SU-DHL-6 (cell line): Measurements from ENCODE around the gene CROT.

ENCODE experiments used
- H2AFZ ChIP-seq: fragments of 200-600 bp; sonication (generic); 2 replicates; pipeline ENCODE4 v1.6.1; 2014; ENCODE audit warnings: low read depth, mild to moderate bottlenecking, moderate library complexity, mixed read lengths, antibody characterized with exemption, low read length; ENCODE audit not compliant: severe bottlenecking
- H3F3A ChIP-seq: fragments of 200-600 bp; shearing (Covaris generic); 2 replicates; pipeline ENCODE4 v1.6.0; 2016; ENCODE audit warnings: antibody characterized with exemption, mild to moderate bottlenecking; ENCODE audit not compliant: insufficient read depth
- H3K27ac ChIP-seq: fragments of 200-600 bp; sonication (generic); 2 replicates; pipeline ENCODE4 v1.5.1; 2016; ENCODE audit warnings: low read depth, mild to moderate bottlenecking, low read length, moderate library complexity, mixed read lengths
- H3K27me3 ChIP-seq: fragments of 200-600 bp; sonication (generic), shearing (Covaris generic); 2 replicates; pipeline ENCODE4 v1.6.0; 2014; ENCODE audit warnings: mild to moderate bottlenecking, low read length
- H3K36me3 ChIP-seq: fragments of 200-600 bp; sonication (generic); 2 replicates; pipeline ENCODE4 v1.6.1; 2014; ENCODE audit warnings: mild to moderate bottlenecking, low read length, mixed read lengths
- H3K4me2 ChIP-seq: fragments of 300-600, 200-600 bp; shearing (Covaris generic), sonication (generic); 2 replicates; pipeline ENCODE4 v1.6.0; 2014; ENCODE audit warnings: low read length, low read depth, mild to moderate bottlenecking; ENCODE audit not compliant: poor library complexity, severe bottlenecking
- H3K4me3 ChIP-seq: fragments of 200-600 bp; sonication (generic); 2 replicates; pipeline ENCODE4 v1.5.1; 2014; ENCODE audit warnings: antibody characterized with exemption, low read length, mild to moderate bottlenecking, mixed read lengths; ENCODE audit not compliant: insufficient read depth, poor library complexity, severe bottlenecking
- H3K79me2 ChIP-seq: fragments of 200-600 bp; sonication (generic); 2 replicates; pipeline ENCODE4 v1.6.1; 2014; ENCODE audit warnings: mild to moderate bottlenecking, low read length, moderate library complexity; ENCODE audit not compliant: insufficient read depth
- H3K9ac ChIP-seq: fragments of 200-600 bp; sonication (generic); 2 replicates; pipeline ENCODE4 v1.7.0; 2014; ENCODE audit warnings: mild to moderate bottlenecking, low read length
- H3K9me2 ChIP-seq: fragments of 200-600 bp; sonication (generic); replicated peaks from 2 replicates; pipeline ENCODE4 v1.6.1; 2014; ENCODE audit warnings: low read length; ENCODE audit not compliant: insufficient read depth
- H3K9me3 ChIP-seq: fragments of 200-600 bp; sonication (generic); 2 replicates; pipeline ENCODE4 v1.6.1; 2014; ENCODE audit warnings: low read length, mixed read lengths; ENCODE audit not compliant: insufficient read depth
- H4K20me1 ChIP-seq: fragments of 200-600 bp; sonication (generic); 2 replicates; pipeline ENCODE4 v1.6.1; 2014; ENCODE audit warnings: low read depth, mild to moderate bottlenecking, antibody characterized with exemption, low read length, moderate library complexity, mixed read lengths
- CTCF ChIP-seq: fragments of 200-600 bp; sonication (generic); IDR thresholded peaks from one replicate; pipeline ENCODE4 v1.5.1; 2017; ENCODE audit warnings: antibody characterized with exemption, mild to moderate bottlenecking, low read length, moderate library complexity; ENCODE audit not compliant: insufficient read depth, poor library complexity, severe bottlenecking
- EZH2phosphoT487 ChIP-seq: fragments of 200-600 bp; sonication (generic), shearing (Covaris generic); conservative IDR thresholded peaks from 2 replicates; pipeline ENCODE4 v1.6.1; 2018; ENCODE audit warnings: mild to moderate bottlenecking, antibody characterized with exemption, low read length, moderate library complexity, mixed read lengths

CROT gene

GRCh38 chr7:87445897-87446296 is 100.4 kb downstream of the CROT start:
- Histone ChIP-seq H3F3A (no peaks in the 10 kb centered on the region), H4K20me1 (no peaks in the 10 kb centered on the region), H3K27ac (no peak overlapping the region), H3K9ac (no peak overlapping the region), H3K27me3 (no peaks in the 10 kb centered on the region), H3K36me3 (no peaks in the 10 kb centered on the region), H3K9me3 (no peaks in the 10 kb centered on the region), H3K4me2 (no peak overlapping the region), H3K4me3 (no peak overlapping the region), H3K79me2 (no peaks in the 10 kb centered on the region), H2AFZ (no peak overlapping the region), H3K9me2 (no peaks in the 10 kb centered on the region)
- TF ChIP-seq EZH2phosphoT487 = no peak
- no peak for TF ChIP-seq CTCF

GRCh38 chr7:87447116-87447635 is 101.7 kb downstream of the CROT start:
- no peak overlapping the region for H2AFZ ChIP-seq
- H3K9me3 ChIP-seq = no peaks in the 10 kb centered on the region
- no peaks in the 10 kb centered on the region for H3K9me2 ChIP-seq
- H3K4me3 ChIP-seq = no peak overlapping the region
- H3K4me2 ChIP-seq = no peak overlapping the region
- TF ChIP-seq CTCF (no peak), EZH2phosphoT487 (no peak)
- H3K36me3 ChIP-seq = no peaks in the 10 kb centered on the region
- no peaks in the 10 kb centered on the region for H4K20me1 ChIP-seq
- H3K27ac ChIP-seq = no peak overlapping the region
- no peaks in the 10 kb centered on the region for H3K27me3 ChIP-seq
- H3K79me2 ChIP-seq = no peaks in the 10 kb centered on the region
- no peaks in the 10 kb centered on the region for H3F3A ChIP-seq
- no peak overlapping the region for H3K9ac ChIP-seq

- H3K36me3 ChIP-seq = no peaks in the 10 kb centered on the region
- H3K27me3 ChIP-seq = no peaks in the 10 kb centered on the region
- H3K27ac ChIP-seq = no peak overlapping the region
- H2AFZ ChIP-seq = no peak overlapping the region
- no peak for TF ChIP-seq EZH2phosphoT487
- no peak for TF ChIP-seq CTCF
- no peaks in the 10 kb centered on the region for H4K20me1 ChIP-seq
- no peaks in the 10 kb centered on the region for H3K9me3 ChIP-seq
- H3K79me2 ChIP-seq = no peaks in the 10 kb centered on the region
- H3F3A ChIP-seq = no peaks in the 10 kb centered on the region
- no peak overlapping the region for H3K4me2 ChIP-seq
- H3K4me3 ChIP-seq = no peak overlapping the region
- no peak overlapping the region for H3K9ac ChIP-seq
- H3K9me2 ChIP-seq = no peaks in the 10 kb centered on the region
Observed at GRCh38 chr7:87448388-87448787, 102.9 kb downstream of the CROT start.
